ENCODE measurements around the gene CLEC11A.
"Not testable (repeated sequence)": the region's sequence is repeated elsewhere in the genome, so short reads cannot be mapped to it uniquely, and the experiment has no call there.

Gene CLEC11A

DNA sequence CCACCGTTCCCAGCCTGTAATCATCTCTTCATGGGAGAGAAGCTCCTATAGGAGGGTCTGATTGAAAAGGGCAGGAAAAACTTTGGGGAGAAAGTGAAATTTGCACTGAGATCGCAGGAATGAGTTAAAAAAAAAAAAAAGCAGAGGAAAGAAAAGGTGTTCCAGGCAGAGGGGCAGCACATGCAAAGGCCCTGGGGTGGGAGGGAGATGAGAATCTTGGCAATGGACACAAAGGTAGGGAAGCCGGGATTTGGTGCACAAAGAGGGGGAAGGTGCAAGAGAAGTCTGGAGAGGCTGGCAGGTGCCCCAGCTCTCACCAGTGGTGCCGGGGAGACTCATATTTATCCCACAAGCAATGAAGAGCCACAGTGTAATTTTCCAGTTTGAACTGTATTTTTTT, 30.7 kb downstream of the CLEC11A start:
- Mint-ChIP-seq H3K27ac (no peak overlapping the region), H3K4me3 (no peak overlapping the region), H3K4me1 (no peaks in the 10 kb centered on the region), H3K9me3 (no peaks in the 10 kb centered on the region), H3K27me3 (peaks cover 9% of the 10 kb centered on the region), H3K36me3 (ENCODE audit: low read depth) (no peaks in the 10 kb centered on the region)
- ATAC-seq: no peak
- DNase-seq: no peak

DNA sequence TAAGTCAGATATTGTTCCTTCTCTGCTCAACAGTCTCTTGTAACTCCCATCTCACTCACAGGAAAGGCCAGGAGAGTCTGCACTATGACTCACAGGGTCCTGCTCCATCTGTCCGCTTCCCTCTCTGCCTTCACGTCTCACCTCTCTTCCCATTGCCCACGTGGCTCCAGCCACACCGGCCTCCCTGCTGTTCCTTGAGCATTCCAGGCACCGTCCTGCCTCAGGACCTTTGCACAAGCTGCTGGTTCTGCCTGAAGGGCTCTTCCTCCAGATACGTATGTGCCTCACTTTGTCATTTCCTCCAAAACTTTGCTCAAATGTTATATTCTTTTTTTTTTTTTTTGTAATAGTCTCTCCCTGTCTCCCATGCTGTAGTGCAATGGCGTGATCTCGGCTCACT, 33.1 kb downstream of the CLEC11A start:
- H3K9me3 Mint-ChIP-seq; H3K4me1 Mint-ChIP-seq; ATAC-seq; H3K4me3 Mint-ChIP-seq; H3K36me3 Mint-ChIP-seq (ENCODE audit: low read depth); H3K27me3 Mint-ChIP-seq; DNase-seq; H3K27ac Mint-ChIP-seq: not testable (repeated sequence)

DNA sequence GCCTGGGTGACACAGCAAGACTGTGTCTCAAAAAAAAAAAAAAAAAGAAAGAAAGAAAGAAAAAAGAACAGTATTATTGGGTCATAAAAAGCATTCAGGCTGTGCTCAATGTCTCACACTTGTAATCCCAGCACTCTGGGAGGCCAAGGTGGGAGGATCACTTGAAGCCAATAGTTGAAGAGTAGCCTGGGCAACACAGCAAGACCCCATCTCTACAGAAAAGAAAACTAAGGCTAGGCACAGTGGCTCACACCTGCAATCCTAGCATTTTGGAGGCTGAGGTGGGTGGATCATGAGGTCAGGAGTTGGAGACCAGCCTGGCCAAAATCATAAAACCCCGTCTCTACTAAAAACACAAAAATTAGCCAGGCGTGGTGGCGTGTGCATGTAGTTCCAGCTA, 34.5 kb downstream of the CLEC11A start:
- not testable (repeated sequence) for ATAC-seq; H3K9me3 Mint-ChIP-seq; H3K4me3 Mint-ChIP-seq; DNase-seq; H3K27me3 Mint-ChIP-seq; H3K36me3 Mint-ChIP-seq (ENCODE audit: low read depth); H3K4me1 Mint-ChIP-seq; H3K27ac Mint-ChIP-seq

DNA sequence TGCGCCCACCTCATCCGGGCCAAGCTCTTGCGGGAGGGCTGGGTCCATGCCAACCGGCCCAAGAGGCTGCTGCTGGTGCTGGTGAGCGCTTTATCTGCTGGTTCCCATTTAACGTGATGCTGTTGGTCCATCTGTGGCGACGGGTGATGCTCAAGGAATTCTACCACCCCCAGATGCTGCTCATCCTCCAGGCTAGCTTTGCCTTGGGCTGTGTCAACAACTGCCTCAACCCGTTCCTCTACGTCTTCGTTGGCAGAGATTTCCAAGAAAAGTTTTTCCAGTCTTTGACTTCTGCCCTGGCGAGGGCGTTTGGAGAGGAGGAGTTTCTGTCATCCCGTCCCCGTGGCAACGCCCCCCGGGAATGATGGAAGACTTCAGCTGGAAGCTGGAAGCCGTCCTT, 35.9 kb downstream of the CLEC11A start:
- not testable (repeated sequence) for H3K36me3 Mint-ChIP-seq (ENCODE audit: low read depth); H3K4me1 Mint-ChIP-seq; H3K9me3 Mint-ChIP-seq; ATAC-seq; DNase-seq; H3K27me3 Mint-ChIP-seq; H3K4me3 Mint-ChIP-seq; H3K27ac Mint-ChIP-seq

DNA sequence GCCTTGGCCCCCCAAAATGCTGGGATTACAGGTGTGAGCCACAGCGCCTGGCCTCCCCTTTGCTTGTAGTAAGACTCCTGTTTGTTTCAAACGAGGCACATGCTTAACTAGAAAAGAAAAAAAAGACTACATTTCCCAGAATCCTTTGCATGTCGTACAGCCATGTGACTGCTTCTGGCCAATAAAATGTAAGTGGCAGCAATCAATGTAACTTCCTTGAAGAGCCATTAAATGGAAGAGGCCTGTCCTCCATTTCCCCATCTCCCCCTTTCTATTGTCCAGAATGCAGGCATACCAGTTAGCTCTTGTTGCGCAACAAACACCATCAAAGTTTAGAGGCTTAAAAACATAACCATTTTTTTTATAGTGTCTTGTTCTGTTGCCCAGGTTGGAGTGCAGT, 36.7 kb downstream of the CLEC11A start:
- peaks cover 6% of the 10 kb centered on the region for H3K27me3 Mint-ChIP-seq
- no peaks in the 10 kb centered on the region for H3K36me3 Mint-ChIP-seq (ENCODE audit: low read depth)
- H3K27ac Mint-ChIP-seq: no peak overlapping the region
- DNase-seq (no peak), ATAC-seq (no peak)
- peaks cover 4% of the 10 kb centered on the region for H3K9me3 Mint-ChIP-seq
- no peaks in the 10 kb centered on the region for H3K4me1 Mint-ChIP-seq
- no peak overlapping the region for H3K4me3 Mint-ChIP-seq

DNA sequence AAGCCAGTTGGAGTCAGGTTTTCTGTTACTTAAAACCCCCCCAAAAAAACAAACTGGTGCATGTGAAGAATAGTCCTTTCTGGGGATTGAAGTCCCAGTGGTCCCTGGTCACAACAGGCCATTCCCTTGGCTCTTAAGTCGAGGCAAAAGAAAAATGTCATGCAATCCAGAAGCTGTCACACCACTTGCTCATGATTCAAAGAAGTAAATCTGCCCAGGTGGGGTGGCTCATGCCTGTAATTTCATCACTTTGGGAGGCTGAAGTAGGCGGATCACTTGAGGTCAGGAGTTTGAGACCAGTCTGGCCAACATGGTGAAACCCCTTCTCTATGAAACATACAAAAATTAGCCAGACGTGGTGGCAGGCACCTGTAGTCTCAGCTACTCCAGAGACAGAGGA, 38.3 kb downstream of the CLEC11A start:
- not testable (repeated sequence) for H3K36me3 Mint-ChIP-seq (ENCODE audit: low read depth); ATAC-seq; H3K27ac Mint-ChIP-seq; DNase-seq; H3K27me3 Mint-ChIP-seq; H3K4me1 Mint-ChIP-seq; H3K9me3 Mint-ChIP-seq; H3K4me3 Mint-ChIP-seq

DNA sequence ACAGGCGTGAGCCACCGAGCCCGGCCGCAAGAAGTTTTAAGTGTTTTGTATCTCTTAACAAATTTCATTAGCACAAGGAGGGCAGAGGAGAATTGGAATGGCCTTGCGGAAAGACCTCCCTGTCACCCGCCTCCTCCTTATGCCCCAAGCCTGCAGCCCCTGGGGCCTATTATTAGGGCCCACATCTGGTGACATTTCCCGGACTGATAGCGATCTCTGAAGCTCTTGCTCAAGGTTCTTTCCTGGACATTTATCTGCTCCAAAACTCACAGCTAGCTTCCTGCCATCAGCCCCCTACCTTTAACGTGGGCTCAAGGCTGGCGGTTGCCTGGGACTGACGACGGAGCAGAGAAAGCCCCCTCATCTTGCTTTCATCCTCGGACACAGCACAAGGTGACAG, 40.4 kb downstream of the CLEC11A start:
- peaks cover 20% of the 10 kb centered on the region for H3K27me3 Mint-ChIP-seq
- H3K4me3 Mint-ChIP-seq; H3K4me1 Mint-ChIP-seq; DNase-seq; H3K27ac Mint-ChIP-seq; H3K36me3 Mint-ChIP-seq (ENCODE audit: low read depth); H3K9me3 Mint-ChIP-seq; ATAC-seq: not testable (repeated sequence)

DNA sequence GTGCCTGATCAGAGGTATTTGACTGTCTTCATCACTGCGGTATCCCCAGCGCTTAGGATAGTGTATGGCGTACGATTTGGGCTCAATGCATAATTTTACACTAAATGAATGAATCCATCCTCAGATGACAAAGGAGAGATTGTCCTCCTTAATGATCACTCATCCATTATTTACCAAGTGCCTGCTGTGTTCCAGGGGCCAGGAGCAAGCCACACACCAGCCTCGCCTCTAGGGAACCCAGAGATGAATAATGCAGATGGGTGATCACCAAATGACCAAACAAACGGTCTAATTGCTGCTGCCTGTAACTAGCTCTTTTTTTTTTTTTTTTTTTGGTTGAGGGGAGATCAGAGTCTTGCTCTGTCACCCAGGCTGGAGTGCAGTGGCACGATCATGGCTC, 41.2 kb downstream of the CLEC11A start:
- DNase-seq (no peak), ATAC-seq (no peak)
- Mint-ChIP-seq H3K4me3 (no peak overlapping the region), H3K27ac (no peak overlapping the region), H3K27me3 (peaks cover 20% of the 10 kb centered on the region), H3K36me3 (ENCODE audit: low read depth) (no peaks in the 10 kb centered on the region), H3K4me1 (no peaks in the 10 kb centered on the region), H3K9me3 (peaks cover 4% of the 10 kb centered on the region)

DNA sequence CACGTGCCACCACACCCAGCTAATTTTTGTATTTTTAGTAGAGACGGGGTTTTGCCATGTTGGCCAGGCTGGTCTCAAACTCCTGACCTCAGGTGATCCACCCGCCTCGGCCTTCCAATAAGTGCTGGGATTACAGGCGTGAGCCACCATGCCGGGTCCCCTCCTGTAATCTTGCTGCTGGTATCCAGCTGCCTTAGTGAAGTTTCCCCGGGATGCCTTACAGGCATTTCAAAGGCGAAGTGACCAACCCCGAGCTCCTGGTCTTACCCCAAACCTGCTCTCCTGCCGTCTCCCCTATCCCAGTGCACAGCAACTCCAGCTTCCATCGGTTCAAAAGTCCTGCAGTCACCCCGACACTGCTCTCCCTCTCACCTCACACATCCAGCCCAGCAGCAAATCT, 43.6 kb downstream of the CLEC11A start:
- H3K27me3 Mint-ChIP-seq: peaks cover 24% of the 10 kb centered on the region
- not testable (repeated sequence) for H3K36me3 Mint-ChIP-seq (ENCODE audit: low read depth); H3K4me3 Mint-ChIP-seq; H3K9me3 Mint-ChIP-seq; H3K4me1 Mint-ChIP-seq; ATAC-seq; H3K27ac Mint-ChIP-seq; DNase-seq

DNA sequence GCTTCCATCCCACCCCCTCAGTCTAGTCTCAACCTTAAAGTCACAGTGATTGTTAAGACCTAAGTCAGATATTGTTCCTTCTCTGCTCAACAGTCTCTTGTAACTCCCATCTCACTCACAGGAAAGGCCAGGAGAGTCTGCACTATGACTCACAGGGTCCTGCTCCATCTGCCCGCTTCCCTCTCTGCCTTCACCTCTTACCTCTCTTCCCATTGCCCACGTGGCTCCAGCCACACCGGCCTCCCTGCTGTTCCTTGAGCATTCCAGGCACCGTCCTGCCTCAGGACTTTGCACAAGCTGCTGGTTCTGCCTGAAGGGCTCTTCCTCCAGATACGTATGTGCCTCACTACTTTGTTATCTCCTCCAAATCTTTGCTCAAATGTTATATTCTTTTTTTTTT, 44.1 kb downstream of the CLEC11A start:
- H3K4me1 Mint-ChIP-seq; H3K9me3 Mint-ChIP-seq; H3K36me3 Mint-ChIP-seq (ENCODE audit: low read depth); DNase-seq; H3K4me3 Mint-ChIP-seq; ATAC-seq; H3K27ac Mint-ChIP-seq: not testable (repeated sequence)
- H3K27me3 Mint-ChIP-seq: peaks cover 24% of the 10 kb centered on the region

DNA sequence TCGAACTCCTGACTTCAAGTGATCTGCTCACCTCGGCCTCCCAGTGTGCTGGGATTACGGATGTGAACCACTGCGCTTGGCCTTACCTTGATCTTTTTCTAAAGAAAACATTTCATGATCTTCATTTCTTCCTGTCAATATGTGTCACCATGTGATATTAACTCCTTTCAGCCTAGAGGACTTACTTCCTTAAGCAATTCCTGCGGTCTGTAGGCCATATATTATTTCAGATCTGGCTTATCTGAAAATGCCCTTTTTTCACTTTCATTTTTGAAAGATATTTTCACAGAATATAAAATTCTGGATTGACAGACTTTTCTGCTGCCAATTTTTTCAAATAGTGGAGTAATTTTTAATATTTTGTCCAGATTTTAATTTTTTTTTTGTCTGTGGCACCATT, 45.1 kb downstream of the CLEC11A start:
- no peak overlapping the region for H3K4me3 Mint-ChIP-seq
- H3K27ac Mint-ChIP-seq: no peak overlapping the region
- ATAC-seq (no peak), DNase-seq (no peak)
- H3K9me3 Mint-ChIP-seq: no peaks in the 10 kb centered on the region
- no peaks in the 10 kb centered on the region for H3K36me3 Mint-ChIP-seq (ENCODE audit: low read depth)
- no peaks in the 10 kb centered on the region for H3K4me1 Mint-ChIP-seq
- peaks cover 22% of the 10 kb centered on the region for H3K27me3 Mint-ChIP-seq

DNA sequence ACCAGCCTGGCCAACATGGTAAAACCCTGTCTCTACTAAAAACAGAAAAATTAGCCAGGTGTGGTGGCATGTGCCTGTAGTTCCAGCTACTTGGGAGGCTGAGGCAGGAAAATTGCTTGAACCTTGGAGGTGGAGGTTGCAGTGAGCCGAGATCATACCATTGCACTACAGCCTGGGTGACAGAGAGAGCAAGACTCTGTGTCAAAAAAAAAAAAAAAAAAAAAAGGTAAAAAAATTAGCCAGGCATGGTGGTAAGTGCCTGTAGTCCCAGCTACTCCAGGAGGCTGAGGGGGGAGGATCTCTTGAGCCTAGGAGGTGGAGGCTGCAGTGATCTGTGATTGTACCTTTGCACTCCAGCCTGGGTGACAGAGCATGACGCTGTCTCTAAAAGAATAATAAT, 47.0 kb downstream of the CLEC11A start, which contains the start of gene GPR32:
Gene GPR32, plus strand, starts transcription at position 301 of the 400 bp plus-strand sequence. CDS start 137 bp downstream, outside the sequence.
- H3K4me3 Mint-ChIP-seq; H3K4me1 Mint-ChIP-seq; H3K27ac Mint-ChIP-seq; H3K36me3 Mint-ChIP-seq (ENCODE audit: low read depth); H3K9me3 Mint-ChIP-seq; ATAC-seq; DNase-seq: not testable (repeated sequence)
- H3K27me3 Mint-ChIP-seq: peaks cover 30% of the 10 kb centered on the region

DNA sequence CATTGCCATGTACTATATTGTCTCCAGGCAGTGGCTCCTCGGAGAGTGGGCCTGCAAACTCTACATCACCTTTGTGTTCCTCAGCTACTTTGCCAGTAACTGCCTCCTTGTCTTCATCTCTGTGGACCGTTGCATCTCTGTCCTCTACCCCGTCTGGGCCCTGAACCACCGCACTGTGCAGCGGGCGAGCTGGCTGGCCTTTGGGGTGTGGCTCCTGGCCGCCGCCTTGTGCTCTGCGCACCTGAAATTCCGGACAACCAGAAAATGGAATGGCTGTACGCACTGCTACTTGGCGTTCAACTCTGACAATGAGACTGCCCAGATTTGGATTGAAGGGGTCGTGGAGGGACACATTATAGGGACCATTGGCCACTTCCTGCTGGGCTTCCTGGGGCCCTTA, 47.7 kb downstream of the CLEC11A start:
- H3K9me3 Mint-ChIP-seq: no peaks in the 10 kb centered on the region
- H3K27ac Mint-ChIP-seq: no peak overlapping the region
- peaks cover 33% of the 10 kb centered on the region for H3K27me3 Mint-ChIP-seq
- H3K4me1 Mint-ChIP-seq: no peaks in the 10 kb centered on the region
- ATAC-seq (no peak), DNase-seq (no peak)
- H3K4me3 Mint-ChIP-seq: no peak overlapping the region
- H3K36me3 Mint-ChIP-seq (ENCODE audit: low read depth): no peaks in the 10 kb centered on the region

DNA sequence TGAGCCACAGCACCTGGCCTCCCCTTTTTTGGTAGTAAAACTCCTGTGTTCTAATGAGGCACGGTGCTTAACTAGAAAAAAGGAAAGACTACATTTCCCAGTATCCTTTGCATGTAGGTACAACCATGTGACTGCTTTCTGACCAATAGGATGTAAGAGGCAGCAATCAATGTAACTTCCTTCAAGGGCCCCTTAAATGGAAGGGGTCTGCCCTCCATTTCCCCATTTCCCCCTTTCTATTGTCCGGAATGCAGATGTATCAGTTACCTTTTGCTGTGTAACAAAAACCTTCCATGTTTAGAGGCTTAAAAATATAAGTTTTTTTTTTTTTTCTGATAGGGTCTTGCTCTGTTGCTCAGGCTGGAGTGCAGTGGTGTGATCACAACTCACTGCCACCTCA, 49.3 kb downstream of the CLEC11A start:
- Mint-ChIP-seq H3K27ac (no peak overlapping the region), H3K36me3 (ENCODE audit: low read depth) (no peaks in the 10 kb centered on the region), H3K4me1 (no peaks in the 10 kb centered on the region), H3K27me3 (peaks cover 39% of the 10 kb centered on the region), H3K9me3 (no peaks in the 10 kb centered on the region), H3K4me3 (no peak overlapping the region)
- ATAC-seq: no peak
- DNase-seq: no peak

DNA sequence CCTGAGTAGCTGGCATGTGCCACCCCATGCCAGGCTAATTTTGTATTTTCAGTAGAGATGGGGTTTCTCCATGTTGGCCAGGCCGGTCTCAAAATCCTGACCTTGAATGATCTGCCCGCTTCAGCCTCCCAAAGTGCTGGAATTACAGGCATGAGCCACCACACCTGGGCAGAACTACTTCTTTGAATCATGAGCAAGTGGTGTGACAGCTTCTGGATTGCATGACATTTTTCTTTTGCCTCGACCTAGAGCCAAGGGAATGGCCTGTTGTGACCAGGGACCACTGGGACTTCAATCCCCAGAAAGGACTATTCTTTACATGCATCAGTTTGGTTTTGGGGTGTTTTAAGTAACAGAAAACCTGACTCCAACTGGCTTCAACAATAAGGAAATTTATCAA, 49.7 kb downstream of the CLEC11A start:
- H3K27ac Mint-ChIP-seq; H3K36me3 Mint-ChIP-seq (ENCODE audit: low read depth); H3K4me3 Mint-ChIP-seq; DNase-seq; H3K9me3 Mint-ChIP-seq; ATAC-seq; H3K4me1 Mint-ChIP-seq: not testable (repeated sequence)
- peaks cover 41% of the 10 kb centered on the region for H3K27me3 Mint-ChIP-seq

DNA sequence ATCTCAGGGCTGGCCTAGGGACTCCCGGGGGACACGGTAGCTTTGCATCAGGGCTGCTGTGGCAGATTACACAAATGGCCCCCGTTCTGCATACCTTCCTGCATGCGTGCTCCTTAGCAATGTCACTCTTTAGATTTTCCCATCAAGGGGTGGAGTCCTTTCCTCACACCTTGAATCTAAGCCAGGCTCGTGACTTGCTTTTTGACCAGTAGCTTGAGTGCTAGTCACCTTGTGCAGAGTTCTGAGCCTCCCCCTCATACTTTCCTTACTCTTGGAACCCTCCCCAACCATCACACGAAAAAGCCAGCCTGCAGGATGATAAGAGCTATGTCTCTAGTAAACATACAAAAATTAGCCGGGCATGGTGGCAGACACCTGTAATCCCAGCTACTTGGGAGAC, 50.3 kb downstream of the CLEC11A start:
- not testable (repeated sequence) for H3K9me3 Mint-ChIP-seq; ATAC-seq; H3K27ac Mint-ChIP-seq; H3K4me3 Mint-ChIP-seq; DNase-seq; H3K4me1 Mint-ChIP-seq; H3K36me3 Mint-ChIP-seq (ENCODE audit: low read depth)
- H3K27me3 Mint-ChIP-seq: peaks cover 42% of the 10 kb centered on the region

Measured in activated naive CD8-positive, alpha-beta T cell treated with anti-CD3 and anti-CD28 coated beads, Interleukin-2, amount 50 U/mL, for 24 hours (primary cell).